Breast epithelium (tissue), 3 donors: Measurements from ENCODE around the gene ZNF547.

Source experiments
- CTCF ChIP-seq, 3 donors: fragments of 450-650 bp; IDR thresholded peaks; one replicate each; pipeline ENCODE4 v1.5.1; 2016 to 2017; ENCODE audit warnings: antibody characterized with exemption in 3 of 3, mild to moderate bottlenecking in 3 of 3, moderate library complexity in 3 of 3
- POLR2A ChIP-seq: fragments of 450-650 bp; IDR thresholded peaks from one replicate; pipeline ENCODE4 v1.6.1; 2016; ENCODE audit warnings: antibody characterized with exemption, mild to moderate bottlenecking, moderate library complexity

- TF ChIP-seq CTCF (IDR thresholded peaks at IDR 0.05) (no peak), POLR2A (no peak)
Measured at GRCh38 chr19:57389194-57389729, 25.9 kb downstream of the ZNF547 start.
